Measurements from ENCODE around the gene IL17B.

IL17B gene

GRCh38 chr5:149387081-149387631, 8.1 kb upstream of the IL17B start:
- no peak overlapping the region for H3K4me3 ChIP-seq (ENCODE audit: low read length)
- no peak for TF ChIP-seq CTCF (IDR thresholded peaks at IDR 0.05; ENCODE audit: insufficient read depth, low read depth, low read length, missing control alignments)
- DNase-seq (ENCODE audit: low read depth), result no peak

- no peak overlapping the region for H3K4me3 ChIP-seq (ENCODE audit: low read length)
- DNase-seq (ENCODE audit: low read depth), result no peak
- no peak for TF ChIP-seq CTCF (IDR thresholded peaks at IDR 0.05; ENCODE audit: insufficient read depth, low read depth, low read length, missing control alignments)
Observed at GRCh38 chr5:149386166-149386565, 7.1 kb upstream of the IL17B start.

GRCh38 chr5:149383399-149383798, 4.3 kb upstream of the IL17B start:
- no peak for TF ChIP-seq CTCF (IDR thresholded peaks at IDR 0.05; ENCODE audit: insufficient read depth, low read depth, low read length, missing control alignments)
- no peak overlapping the region for H3K4me3 ChIP-seq (ENCODE audit: low read length)
- no peak for DNase-seq (ENCODE audit: low read depth)

- DNase-seq (ENCODE audit: low read depth), result no peak
- no peak for TF ChIP-seq CTCF (IDR thresholded peaks at IDR 0.05; ENCODE audit: insufficient read depth, low read depth, low read length, missing control alignments)
- H3K4me3 ChIP-seq (ENCODE audit: low read length), result no peak overlapping the region
Observed at GRCh38 chr5:149382517-149383220, 3.6 kb upstream of the IL17B start.

GRCh38 chr5:149381986-149382338, 2.9 kb upstream of the IL17B start:
- no peak overlapping the region for H3K4me3 ChIP-seq (ENCODE audit: low read length)
- peak; percentile 63 for DNase-seq (ENCODE audit: low read depth)
- peak; percentile 86 for TF ChIP-seq CTCF (IDR thresholded peaks at IDR 0.05; ENCODE audit: insufficient read depth, low read depth, low read length, missing control alignments)

GRCh38 chr5:149381261-149381985, 2.3 kb upstream of the IL17B start:
- no peak overlapping the region for H3K4me3 ChIP-seq (ENCODE audit: low read length)
- DNase-seq (ENCODE audit: low read depth), result no peak
- TF ChIP-seq CTCF (IDR thresholded peaks at IDR 0.05; ENCODE audit: insufficient read depth, low read depth, low read length, missing control alignments), result no peak
